Measurements from ENCODE around the gene WDR7. TPM values are rescaled to one million over a fixed set of nuclear protein-coding genes. Genes with fewer than 3 reads are reported as not detected.

WDR7 gene
- total RNA-seq, 4 donors from 2014 or later, result 9.4 to 26.1 (median 19.2) TPM

DNA sequence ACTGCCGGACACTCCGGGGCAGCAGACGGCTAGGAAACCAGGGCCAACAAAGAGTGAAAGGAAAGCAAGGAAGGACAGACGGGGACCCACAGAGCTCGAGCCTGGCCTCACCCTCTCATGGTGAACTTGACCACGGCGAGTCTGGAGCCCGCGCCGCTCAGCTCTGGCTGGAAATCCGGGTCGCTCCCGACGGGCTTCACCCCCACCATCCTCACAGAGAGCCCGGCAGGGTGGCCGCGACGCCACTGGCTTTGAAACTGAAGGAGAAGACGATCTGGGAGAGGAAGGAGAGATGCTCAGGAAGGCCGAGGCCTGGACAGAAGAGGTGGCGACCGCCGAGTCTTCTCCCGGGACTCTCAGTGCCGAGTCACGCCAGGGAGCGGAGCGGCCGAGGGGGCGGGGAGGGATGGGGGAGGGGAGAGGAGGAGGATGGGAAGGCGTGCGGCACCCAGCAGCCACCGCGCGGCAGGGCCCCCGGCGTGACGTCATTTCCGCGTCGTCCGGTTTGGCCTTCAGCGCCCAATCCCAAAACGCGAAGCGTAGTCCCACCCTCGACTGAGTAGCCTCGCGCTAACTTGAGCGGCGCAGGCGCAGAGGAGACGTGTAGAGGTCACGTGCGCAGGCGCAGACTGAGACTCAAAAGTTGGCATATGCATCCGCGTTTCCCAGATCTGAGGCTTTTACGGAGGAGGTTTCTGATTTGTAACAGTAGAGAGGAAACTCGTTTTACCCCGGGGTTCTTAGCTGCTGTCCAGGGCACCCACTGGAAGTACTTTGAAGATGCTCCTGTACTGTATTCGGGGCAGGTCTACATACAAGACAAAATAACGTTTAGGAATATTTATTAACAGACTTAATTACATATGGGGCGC is 12.7 kb upstream of the WDR7 start, which contains the start of gene TXNL1:
Gene TXNL1 (minus strand): TSS at position 361 of the 872 bp plus-strand sequence. CDS start 152 bp downstream, at position 209.
- TF ChIP-seq, protein P1, sequence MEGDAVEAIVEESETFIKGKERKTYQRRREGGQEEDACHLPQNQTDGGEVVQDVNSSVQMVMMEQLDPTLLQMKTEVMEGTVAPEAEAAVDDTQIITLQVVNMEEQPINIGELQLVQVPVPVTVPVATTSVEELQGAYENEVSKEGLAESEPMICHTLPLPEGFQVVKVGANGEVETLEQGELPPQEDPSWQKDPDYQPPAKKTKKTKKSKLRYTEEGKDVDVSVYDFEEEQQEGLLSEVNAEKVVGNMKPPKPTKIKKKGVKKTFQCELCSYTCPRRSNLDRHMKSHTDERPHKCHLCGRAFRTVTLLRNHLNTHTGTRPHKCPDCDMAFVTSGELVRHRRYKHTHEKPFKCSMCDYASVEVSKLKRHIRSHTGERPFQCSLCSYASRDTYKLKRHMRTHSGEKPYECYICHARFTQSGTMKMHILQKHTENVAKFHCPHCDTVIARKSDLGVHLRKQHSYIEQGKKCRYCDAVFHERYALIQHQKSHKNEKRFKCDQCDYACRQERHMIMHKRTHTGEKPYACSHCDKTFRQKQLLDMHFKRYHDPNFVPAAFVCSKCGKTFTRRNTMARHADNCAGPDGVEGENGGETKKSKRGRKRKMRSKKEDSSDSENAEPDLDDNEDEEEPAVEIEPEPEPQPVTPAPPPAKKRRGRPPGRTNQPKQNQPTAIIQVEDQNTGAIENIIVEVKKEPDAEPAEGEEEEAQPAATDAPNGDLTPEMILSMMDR (IDR thresholded peaks at IDR 0.05), result peak in 2 of 6 experiments; percentile 2 to 47
- peak in 3 of 4 donors; percentile 40 to 85 (median 78) for TF ChIP-seq POLR2A (IDR thresholded peaks at IDR 0.05)
- 1% methylated on average over 20 to 36 of the region's 64 CpGs for WGBS, 2 donors
- Histone ChIP-seq H3K36me3 (peaks cover 0 to 6% (median 0%) of the 10 kb centered on the region in 3 donors), H3K4me1 (peaks cover 0 to 45% (median 22%) of the 10 kb centered on the region in 3 donors), H3K9me3 (no peaks in the 10 kb centered on the region), H3K27ac (peak within 1 kb of the TSS; percentile 97 to 100 (median 98)), H3K4me3 (peak within 1 kb of the TSS; percentile 69 to 96 (median 89)), H3K27me3 (no peaks in the 10 kb centered on the region)
- intact Hi-C loops (cut with DNase I), result no loop called here
- peak; percentile 91 for DNase-seq

DNA sequence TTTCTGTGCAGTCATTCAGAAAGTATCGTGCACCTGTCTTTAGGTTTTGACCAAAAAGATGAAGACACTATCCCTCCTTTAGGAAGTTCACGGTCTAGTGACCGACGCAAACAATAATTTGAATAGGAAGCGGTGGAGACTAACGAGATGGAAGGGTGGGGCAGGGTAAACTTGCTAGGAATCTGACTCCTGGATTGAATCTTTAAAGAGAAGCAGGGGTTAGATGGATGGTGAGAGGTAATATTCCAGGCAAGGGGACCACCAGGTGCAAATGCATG is 12.1 kb upstream of the WDR7 start:
- no peak for DNase-seq
- Histone ChIP-seq H3K4me3 (peak overlapping the region; percentile 69 to 96 (median 89)), H3K36me3 (peaks cover 0 to 6% (median 0%) of the 10 kb centered on the region in 3 donors), H3K9me3 (no peaks in the 10 kb centered on the region), H3K27ac (peak overlapping the region; percentile 97 to 100 (median 98)), H3K27me3 (no peaks in the 10 kb centered on the region), H3K4me1 (peaks cover 0 to 43% (median 22%) of the 10 kb centered on the region in 3 donors)
- TF ChIP-seq, protein P1 (IDR thresholded peaks at IDR 0.05), result no peak
- no peak for TF ChIP-seq POLR2A (IDR thresholded peaks at IDR 0.05)
- WGBS, 2 donors, result 21 to 25% methylated on average over 6 of the region's 6 CpGs
- intact Hi-C loops (cut with DNase I), result no loop called here

DNA sequence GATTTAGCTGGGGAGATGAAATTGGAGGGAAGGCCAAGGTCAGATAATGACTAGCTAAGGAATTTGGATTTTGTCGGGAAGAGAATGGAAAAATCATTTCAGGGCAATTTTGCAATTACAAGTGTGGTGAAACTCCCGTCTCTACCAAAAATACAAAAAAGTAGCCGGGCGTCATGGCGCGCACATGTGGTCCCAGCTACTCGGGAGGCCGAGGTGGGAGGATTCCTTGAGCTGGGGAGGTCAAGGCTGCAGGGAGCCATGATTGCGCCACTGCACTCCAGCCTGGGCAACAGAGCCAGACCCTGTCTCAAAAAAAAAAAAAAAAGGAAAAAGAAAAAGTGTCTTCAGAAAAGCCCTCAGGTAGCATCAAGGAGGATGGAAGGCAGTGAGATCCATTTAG is 11.6 kb upstream of the WDR7 start:
- DNase-seq, result no peak
- intact Hi-C loops (cut with DNase I), result no loop called here
- Histone ChIP-seq H3K4me3 (no peak overlapping the region), H3K27ac (peak overlapping the region; percentile 97 to 100 (median 98)), H3K36me3 (peaks cover 0 to 6% (median 0%) of the 10 kb centered on the region in 3 donors), H3K27me3 (no peaks in the 10 kb centered on the region), H3K9me3 (no peaks in the 10 kb centered on the region), H3K4me1 (peaks cover 0 to 38% (median 22%) of the 10 kb centered on the region in 3 donors)
- 94 to 100% methylated on average over 9 of the region's 9 CpGs for WGBS, 2 donors
- TF ChIP-seq, protein P1 (IDR thresholded peaks at IDR 0.05), result no peak
- TF ChIP-seq POLR2A (IDR thresholded peaks at IDR 0.05), result no peak

DNA sequence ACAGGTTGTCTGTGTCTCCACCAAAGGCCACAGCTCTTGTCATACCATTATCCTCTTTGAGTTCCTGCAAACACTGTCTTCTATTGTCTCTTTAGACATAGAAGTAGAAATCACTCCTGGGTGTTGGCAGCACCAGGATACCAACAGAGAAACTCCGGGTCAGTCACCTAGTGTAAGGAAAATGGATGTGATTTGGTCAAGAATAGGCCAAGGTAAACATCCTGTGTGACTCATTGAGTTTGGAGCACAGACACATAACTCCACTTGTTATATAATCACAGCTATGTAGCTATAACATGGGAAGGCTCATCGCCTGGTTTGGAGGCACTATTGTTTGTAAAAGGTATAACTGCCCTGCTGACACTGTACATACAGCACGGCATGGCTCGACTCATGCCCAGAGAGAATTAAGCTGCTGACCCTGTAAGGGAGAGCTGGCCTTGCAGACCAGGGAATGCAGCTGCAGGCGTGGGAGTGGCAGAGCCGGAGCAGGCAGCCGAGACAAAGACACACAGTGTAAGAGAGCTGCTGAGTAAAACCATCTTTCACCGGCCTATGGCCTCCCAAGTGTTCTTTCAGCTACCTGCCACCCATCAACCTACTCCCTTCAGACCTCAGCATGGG is 9.3 kb upstream of the WDR7 start:
- peaks cover 0 to 15% (median 7%) of the 10 kb centered on the region in 3 donors for H3K4me1 ChIP-seq
- intact Hi-C loops (cut with DNase I), result no loop called here
- H3K4me3 ChIP-seq, result no peak overlapping the region
- no peaks in the 10 kb centered on the region for H3K27me3 ChIP-seq
- WGBS, 2 donors, result 61 to 82% methylated on average over 8 of the region's 8 CpGs
- no peaks in the 10 kb centered on the region for H3K9me3 ChIP-seq
- peak overlapping the region in 1 of 4 donors; percentile 15 for H3K27ac ChIP-seq
- DNase-seq, result no peak
- TF ChIP-seq, protein P1 (IDR thresholded peaks at IDR 0.05), result no peak
- TF ChIP-seq POLR2A (IDR thresholded peaks at IDR 0.05), result no peak
- H3K36me3 ChIP-seq, result no peaks in the 10 kb centered on the region

DNA sequence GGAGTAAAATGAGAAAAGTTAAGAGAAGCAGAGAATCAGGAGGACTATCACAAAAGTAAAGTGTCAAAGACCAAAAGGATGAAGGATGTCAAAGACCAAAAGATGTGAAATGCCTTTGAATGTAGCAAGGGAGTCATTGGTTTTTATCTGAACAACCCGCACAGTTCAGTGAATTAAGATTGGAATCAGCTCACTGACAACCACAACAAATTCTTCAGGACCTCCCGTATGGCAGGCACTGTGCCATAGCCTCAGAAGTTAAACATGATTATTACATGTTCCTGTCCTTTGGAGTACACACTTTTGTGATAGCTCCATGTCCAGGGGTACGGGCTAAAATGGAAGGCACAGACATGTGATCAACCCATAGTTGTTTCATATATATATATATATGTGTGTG is 7.8 kb upstream of the WDR7 start:
- Histone ChIP-seq H3K36me3 (no peaks in the 10 kb centered on the region), H3K27me3 (no peaks in the 10 kb centered on the region), H3K4me1 (peaks cover 0 to 8% (median 4%) of the 10 kb centered on the region in 3 donors), H3K9me3 (no peaks in the 10 kb centered on the region), H3K4me3 (no peak overlapping the region), H3K27ac (no peak overlapping the region)
- intact Hi-C loops (cut with DNase I), result no loop called here
- 78 to 90% methylated on average over 3 of the region's 3 CpGs for WGBS, 2 donors
- DNase-seq, result no peak
- TF ChIP-seq, protein P1 (IDR thresholded peaks at IDR 0.05), result no peak
- TF ChIP-seq POLR2A (IDR thresholded peaks at IDR 0.05), result no peak

Data from esophagus squamous epithelium (tissue), 5 donors.